Superior temporal gyrus (tissue), 1 donor: ENCODE results near the gene PRKCB.

Experiments
- DNase-seq: peaks from one replicate; pipeline ENCODE4 v3.0.0-alpha.2; 2016; ENCODE audit errors: extremely low spot score

PRKCB gene

GRCh38 chr16:23941025-23941424 is 105.2 kb downstream of the PRKCB start:
- DNase-seq, result no peak

DNA sequence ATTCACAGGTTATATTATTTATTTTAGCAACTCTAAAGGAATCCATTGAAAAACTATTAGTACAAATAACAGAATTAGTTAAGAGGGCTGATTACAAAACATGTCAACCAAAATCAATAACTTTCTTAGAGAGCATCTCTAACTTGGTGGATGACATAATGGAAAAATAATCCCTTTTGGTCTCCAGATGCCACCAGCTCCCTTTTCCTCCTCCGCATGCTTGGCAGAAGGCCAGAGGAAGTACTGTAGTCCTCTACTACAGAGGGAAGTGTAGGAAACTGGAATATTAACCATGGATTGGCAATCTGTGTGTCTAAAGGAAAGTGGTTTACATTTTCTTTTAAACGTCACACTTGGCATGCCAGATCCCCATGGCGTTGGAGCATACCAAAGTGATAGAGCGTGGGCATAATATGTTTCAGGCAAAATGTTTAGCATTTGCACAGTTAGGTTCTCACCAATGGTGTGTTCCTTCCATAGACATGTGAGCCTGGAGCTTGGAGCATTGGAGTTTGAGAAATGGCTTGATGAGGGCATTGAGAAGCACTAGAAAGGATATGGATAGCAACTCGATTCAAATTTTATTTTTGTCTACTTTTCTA is 106.3 kb downstream of the PRKCB start:
- DNase-seq, result no peak

DNA sequence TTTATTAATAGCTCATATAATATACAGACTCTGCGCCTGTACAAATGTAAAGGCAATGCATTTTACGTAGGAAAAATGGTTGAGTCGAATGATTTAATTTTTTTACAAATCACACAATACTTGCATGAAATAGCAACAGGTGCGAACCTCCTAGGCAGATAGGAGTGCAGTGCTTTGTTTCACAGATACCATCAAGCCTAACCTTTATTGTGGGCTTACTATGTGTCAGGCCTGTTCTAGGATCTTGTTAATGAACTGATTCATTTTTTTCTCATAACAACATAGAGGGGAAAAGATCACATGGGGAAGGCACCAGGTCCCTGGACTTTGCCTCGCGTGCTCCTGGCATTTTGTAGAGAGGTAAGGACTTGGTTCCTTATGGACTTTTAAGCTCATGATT is 107.8 kb downstream of the PRKCB start:
- DNase-seq, result no peak

DNA sequence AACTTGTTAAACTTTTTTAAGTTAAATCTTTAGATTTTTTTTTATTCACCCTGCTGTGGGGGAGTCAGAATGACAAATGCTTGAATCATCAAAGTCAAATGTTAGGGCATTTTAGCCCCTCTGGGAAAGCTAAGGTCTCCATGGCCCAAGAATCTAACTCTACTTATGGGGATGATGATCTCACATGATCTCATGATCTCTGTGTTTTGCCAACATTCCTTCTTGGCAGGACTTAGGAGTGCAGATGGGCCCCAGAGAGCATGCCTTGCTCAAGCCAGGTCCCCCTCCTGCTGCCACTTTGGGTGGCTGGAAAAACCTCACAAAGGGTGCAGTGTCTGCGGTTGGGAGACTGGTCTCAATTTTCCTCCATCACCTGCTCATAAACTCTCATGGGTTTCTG is 108.6 kb downstream of the PRKCB start:
- DNase-seq, result no peak

DNA sequence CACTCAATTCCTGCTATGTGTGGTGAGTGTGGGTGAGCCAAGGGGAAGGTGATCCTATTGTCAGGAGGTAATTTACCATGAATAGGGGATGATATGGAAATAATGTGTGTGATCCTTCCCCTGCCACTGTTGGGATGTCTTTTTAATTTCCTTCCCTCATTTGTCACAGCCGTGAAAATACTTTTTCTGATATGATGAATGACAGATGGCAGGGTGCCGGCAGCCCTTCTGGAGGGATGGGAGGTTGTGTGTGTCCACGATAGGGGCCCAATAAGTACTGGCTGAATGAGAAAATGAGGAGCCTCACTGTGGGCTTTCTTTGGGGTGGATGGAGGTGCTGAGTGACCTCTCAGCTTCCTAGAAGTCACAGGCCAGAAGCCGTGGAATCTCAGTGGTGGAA is 109.5 kb downstream of the PRKCB start:
- no peak for DNase-seq

DNA sequence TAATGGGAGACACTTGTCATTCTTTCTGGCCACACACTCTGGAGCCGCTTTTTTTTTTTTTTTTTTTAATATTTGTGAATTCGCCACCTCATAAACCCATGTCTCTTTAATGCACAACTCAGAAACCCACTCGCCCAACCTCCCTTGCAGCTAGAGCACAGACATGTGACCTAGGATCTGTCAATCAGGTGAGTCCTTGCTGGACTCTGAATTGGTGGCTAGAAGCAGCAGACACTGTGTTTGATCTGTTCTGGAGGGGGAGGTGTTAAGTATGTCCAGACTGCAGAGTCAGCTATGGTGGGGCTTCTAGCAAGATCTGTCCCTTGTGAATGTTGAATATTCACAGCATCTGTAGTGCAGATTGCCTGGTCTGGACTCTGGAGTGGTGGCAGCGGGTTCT is 112.1 kb downstream of the PRKCB start:
- no peak for DNase-seq

DNA sequence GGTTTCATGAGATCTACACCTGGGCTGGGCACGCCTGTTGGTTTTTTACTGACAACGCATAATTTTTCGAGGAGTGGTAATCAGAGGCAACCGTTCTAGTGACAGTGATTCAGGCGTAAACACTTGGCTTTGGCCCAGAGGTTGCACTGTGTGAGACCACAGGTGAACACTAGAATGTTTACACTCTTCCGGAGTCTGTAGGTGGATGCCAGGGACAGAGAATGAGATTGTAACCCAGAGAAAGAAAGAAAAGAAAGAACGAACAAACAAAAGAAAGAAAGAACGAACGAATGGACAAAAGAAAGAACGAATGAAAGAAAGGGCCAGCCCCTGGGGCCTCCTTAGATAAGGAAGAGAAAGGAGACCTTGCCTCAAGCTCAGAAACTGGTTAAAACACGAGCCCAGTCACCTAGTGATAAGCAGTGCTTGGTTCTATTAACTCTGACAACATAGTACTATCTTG is 113.2 kb downstream of the PRKCB start:
- no peak for DNase-seq

DNA sequence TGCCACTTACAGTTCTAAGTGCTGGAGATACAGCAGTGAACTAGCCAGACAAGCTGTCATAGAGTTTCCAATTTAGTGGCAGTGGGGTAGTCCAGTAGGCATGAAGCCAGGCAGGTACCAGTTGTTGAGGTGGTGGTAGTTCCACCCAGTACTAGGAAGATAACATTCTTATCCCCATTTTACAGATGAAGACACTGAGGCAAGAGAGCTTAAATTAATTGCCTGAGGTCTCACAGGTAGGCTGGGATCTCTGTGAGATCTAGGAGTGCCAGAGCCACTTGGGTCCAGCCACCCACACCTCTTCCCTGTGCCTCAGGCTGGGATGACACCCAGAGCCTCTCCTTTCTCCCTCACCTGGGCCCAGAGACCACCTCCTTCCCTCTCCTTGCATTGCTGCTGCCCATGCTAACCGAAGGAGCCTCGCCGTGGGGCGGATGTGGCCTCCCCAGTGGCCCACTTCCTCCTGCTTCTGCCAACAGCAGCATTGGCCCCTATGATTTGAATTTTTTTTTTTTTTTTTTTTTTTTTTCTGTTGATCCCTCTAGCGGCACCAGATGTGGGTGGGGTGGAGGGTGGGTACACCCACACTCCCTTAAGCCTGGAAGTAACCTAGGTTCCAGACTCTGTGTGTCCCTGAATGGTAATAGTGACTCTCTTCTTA is 114.0 kb downstream of the PRKCB start:
- no peak for DNase-seq

DNA sequence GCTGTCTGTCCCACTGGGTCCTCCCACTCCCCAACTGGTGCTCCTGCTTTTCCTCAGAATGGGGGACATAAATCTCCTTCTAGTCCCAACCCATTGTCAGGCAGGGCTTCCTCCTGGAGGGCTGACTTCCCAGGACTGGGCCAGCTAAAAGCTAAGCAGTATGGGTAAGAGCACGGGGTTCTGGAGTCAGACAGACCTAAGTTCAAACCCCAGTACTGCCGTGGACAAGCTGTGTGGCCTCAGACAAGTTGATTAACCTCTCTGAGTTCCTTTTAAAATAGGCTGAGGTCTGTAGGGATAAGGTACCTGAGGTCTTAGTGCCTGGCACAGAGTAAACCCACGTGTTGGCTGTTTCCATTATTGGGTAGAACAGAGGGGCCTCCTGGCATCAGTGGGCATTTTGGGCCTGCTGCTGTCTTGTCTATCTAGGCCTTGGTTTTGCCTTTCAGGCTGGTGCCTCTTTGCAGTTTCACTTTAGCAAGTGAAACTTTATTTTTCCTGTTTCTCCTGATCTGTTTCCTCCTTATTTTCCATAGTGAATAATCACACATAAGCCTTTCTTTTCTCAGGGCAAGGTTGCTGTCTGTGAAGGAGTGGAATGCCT is 114.6 kb downstream of the PRKCB start:
- DNase-seq, result no peak

DNA sequence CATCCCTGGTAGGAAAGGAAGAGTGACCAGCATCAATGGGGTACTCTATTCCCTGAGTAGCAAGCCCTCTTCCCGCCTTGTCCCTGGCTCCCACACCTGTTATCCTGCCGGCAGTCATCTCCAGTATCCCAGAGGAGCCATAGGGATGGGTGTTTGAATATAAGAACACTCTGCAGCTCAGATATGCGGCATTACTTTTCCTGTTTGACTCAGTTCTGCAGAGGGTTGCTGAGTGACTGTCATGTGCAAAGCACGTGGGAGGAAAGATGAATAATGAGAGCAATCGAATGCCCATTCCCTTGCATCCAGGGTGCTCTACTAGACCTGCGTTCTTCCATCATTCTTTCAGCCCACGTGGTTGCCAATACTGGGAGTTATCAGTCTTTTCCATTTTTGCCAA is 115.1 kb downstream of the PRKCB start:
- DNase-seq, result no peak

- peak; percentile 70 for DNase-seq
These were observed 116.6 kb downstream of the PRKCB start for GRCh38 chr16:23952128-23952970.

- DNase-seq, result no peak
These were observed 117.2 kb downstream of the PRKCB start for GRCh38 chr16:23952971-23953300.

DNA sequence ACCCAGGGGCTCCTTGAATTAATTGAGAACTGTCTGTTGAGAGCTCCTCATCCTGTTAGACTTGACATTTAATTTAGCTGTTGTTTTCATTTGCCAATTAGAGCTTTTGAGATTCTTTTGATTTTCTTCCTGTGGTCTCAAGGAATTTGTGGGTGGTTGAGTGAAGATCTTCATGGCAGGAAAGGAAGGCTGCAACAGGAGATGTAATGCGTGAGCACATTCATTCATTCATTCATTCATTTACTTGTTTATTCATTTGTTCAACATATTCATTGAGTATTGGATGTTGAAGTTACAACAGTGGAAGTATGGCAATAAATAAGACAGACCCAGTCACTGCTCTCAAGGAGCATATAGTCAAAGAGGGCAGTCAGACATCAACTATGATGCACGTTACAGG is 117.7 kb downstream of the PRKCB start:
- no peak for DNase-seq

DNA sequence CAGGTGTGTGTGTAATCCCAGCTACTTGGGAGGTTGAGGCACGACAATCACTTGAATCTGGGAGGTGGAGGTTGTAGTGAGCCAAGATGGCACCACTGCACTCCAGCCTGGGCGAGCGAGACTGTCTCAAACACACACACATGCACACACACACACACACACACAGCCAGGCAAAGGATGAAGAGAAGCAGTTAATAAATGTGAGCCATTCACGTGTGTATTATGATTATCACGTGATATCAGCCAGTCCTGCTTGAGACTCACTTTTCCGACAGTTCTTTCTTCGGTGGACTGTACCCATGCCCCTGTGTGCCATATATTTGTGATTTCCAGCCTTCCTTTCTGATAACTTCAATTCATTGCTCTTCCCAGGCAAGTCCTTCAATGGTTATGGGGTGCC is 119.3 kb downstream of the PRKCB start:
- DNase-seq, result no peak

DNA sequence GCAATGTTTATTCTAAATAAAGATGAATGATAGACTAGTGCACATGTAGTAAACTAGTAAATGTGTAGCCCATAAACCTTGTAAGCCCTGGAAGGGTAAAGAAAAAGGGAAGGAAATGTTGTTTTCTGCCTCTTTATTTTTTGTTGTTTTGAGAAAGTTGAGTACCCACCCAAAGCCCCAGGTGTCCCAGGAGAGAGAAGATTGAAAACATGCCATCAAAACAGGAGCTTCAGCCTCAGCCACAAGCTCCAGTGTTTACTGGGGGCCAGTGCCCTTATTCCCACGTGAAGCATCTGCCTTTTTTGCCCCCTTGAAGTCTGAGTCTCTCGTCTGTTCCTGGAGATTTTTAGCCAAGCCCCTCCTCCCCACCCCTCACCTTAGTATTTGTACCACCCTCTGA is 121.5 kb downstream of the PRKCB start:
- no peak for DNase-seq

DNA sequence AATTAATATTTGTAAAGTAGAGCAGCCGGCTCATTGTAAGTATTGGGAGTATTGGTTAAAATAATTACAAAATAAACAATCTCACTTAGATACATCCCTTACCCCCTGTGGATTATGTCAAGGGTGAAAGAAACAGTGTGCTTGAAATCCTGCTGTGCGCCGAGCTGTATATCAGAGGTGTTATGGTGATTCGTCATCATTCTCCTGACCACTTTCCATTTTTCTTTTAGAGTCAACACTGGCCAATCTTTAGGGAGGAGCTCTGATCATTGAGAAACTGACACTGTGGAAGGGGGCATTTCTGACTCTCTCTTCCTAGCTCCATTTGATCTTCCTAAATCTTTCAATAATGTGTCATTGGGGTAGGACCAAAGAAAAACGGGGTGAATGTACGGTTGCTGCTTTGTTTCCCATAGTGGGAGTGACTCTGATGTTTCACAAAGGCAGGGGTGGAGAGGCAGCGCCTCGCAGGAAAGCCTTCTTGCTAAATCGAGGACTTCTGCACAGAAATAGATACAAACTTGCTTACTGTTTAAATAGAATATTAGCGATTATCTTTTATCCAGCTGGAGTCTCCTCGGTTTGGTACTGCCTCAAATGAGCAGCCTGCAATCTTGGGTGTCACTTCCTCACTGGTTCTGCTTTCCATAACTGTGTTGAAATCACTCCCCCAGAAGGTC is 123.4 kb downstream of the PRKCB start:
- DNase-seq, result no peak

DNA sequence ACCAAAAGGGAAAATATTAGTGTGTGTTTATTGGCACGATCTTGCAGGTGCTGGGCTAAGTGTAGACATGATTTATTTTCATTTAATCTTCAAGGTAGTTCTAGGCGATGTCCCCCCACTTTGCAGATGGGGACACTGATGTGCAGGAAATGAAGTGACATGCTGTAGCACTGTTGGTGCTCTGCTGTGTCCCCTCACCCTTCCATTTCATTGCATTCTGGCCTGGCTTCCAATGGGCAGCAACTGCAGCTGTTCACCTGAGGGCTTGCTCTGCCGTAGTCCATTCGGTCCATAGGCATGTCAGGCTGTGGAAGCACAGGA is 123.9 kb downstream of the PRKCB start:
- DNase-seq, result no peak

DNA sequence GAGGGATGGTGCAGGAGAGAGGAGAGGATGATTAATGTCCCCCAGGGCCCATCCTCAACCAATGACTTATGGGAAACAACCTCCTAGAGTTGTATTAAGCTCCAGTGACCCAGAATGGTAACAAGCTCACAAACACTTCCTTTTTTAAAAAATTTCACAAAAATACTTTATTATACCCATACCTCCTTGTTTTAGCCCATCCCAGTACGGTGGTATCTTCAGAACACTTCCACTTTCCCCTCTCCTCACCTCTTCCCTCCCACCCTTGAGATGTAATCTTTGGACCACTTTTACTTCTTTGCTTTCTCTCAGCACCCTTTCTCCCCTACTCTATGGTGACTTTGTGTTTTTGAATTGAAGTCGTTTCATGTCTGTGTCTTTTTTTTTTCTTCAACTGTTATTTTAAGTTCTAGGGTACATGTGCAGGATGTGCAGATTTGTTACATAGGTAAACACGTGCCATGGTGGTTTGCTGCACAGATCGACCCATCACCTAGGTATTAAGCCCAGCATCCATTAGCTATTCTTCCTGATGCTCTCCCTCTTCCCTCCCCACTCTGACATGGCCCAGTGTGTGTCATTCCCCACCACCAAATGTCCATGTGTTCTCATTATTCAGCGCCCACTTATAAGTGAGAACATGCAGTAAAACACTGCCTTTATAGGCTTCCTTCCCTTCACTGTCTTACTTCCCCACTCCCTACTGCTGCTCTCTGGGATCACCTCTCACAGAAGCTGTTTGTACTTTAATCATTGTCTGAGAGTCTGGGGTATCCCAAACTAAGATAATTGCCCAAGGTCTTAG is 124.5 kb downstream of the PRKCB start:
- no peak for DNase-seq

GRCh38 chr16:23962001-23962400 is 126.2 kb downstream of the PRKCB start:
- no peak for DNase-seq

GRCh38 chr16:23964136-23964535 is 128.4 kb downstream of the PRKCB start:
- DNase-seq, result no peak

GRCh38 chr16:23965137-23965733 is 129.5 kb downstream of the PRKCB start:
- DNase-seq, result no peak
